IMR-90 (cell line): ENCODE data around the gene PM20D2. TPM values are rescaled to one million over a fixed set of nuclear protein-coding genes. Genes with fewer than 3 reads are reported as not detected.

Experiments used
- ATAC-seq: fragments of 200-7000 bp; cut with Tn5 transposase; 2 replicates; pipeline ENCODE4 v1.9.1; 2020; ENCODE audit warnings: low read depth, mild to moderate bottlenecking, moderate library complexity
- BruUV-seq: library from RNA; stranded (reverse); fragments of 400-500 nt; replicated peaks from 2 replicates; lab custom pipeline; 2021; lab: Mats Ljungman, UMichigan
- CTCF ChIA-PET: fragments of 300-600 bp; formaldehyde crosslinking; extraction: SDS; loops from one replicate; lab custom pipeline; 2021; ENCODE audit warnings: antibody characterized with exemption; lab: Yijun Ruan, JAX
- POLR2A ChIA-PET: fragments of 300-600 bp; sonication (Branson Sonifier 250); formaldehyde crosslinking; loops from one replicate; lab custom pipeline; 2022; ENCODE audit warnings: antibody characterized with exemption; ENCODE audit not compliant: unreplicated experiment; lab: Charles Lee
- DNase-seq: peaks from one replicate; pipeline ENCODE4 v3.0.0; 2013
- H2AFZ ChIP-seq: replicated peaks from 2 replicates; pipeline ENCODE3; 2013; ENCODE audit warnings: low read length, mild to moderate bottlenecking; ENCODE audit not compliant: poor library complexity
- H2AK5ac ChIP-seq: 2 replicates; pipeline ENCODE4 v1.6.1; 2013; ENCODE audit warnings: low read depth, low read length, inconsistent platforms
- H2AK9ac ChIP-seq: replicated peaks from 2 replicates; pipeline ENCODE3; 2013; ENCODE audit warnings: mild to moderate bottlenecking, low read depth, low read length, moderate library complexity; ENCODE audit not compliant: poor library complexity
- H2BK120ac ChIP-seq: 2 replicates; pipeline ENCODE4 v1.6.1; 2013; ENCODE audit warnings: low read depth, low read length, inconsistent platforms
- H2BK15ac ChIP-seq: 3 replicates; pipeline ENCODE4 v1.6.1; 2013; ENCODE audit warnings: low read depth, low read length, inconsistent platforms
- H2BK20ac ChIP-seq: 2 replicates; pipeline ENCODE4 v1.6.1; 2013; ENCODE audit warnings: low read depth, mild to moderate bottlenecking, inconsistent platforms, low read length, moderate library complexity
- H2BK5ac ChIP-seq: 2 replicates; pipeline ENCODE4 v1.6.1; 2013; ENCODE audit warnings: mild to moderate bottlenecking, low read depth, low read length, inconsistent platforms; ENCODE audit not compliant: poor library complexity, severe bottlenecking
- H3K14ac ChIP-seq: replicated peaks from 2 replicates; pipeline ENCODE4 v1.6.1; 2013; ENCODE audit warnings: low read depth, low read length, inconsistent platforms
- H3K18ac ChIP-seq: 2 replicates; pipeline ENCODE4 v1.6.1; 2013; ENCODE audit warnings: low read depth, low read length, control low read depth
- H3K23ac ChIP-seq: 2 replicates; pipeline ENCODE4 v1.6.1; 2013; ENCODE audit warnings: low read depth, low read length, inconsistent platforms
- H3K27ac ChIP-seq: 2 replicates; pipeline ENCODE4 v1.5.1; 2013; ENCODE audit warnings: mild to moderate bottlenecking, control low read depth, low read length; ENCODE audit not compliant: insufficient read depth
- H3K27me3 ChIP-seq: 2 replicates; pipeline ENCODE4 v1.6.1; 2013; ENCODE audit warnings: low read length; ENCODE audit not compliant: control insufficient read depth, insufficient read depth
- H3K36me3 ChIP-seq: 2 replicates; pipeline ENCODE4 v1.6.1; 2013; ENCODE audit warnings: low read length, mixed read lengths; ENCODE audit not compliant: control insufficient read depth, insufficient read depth
- H3K4ac ChIP-seq: 2 replicates; pipeline ENCODE4 v1.6.1; 2013; ENCODE audit warnings: low read depth, low read length, inconsistent platforms
- H3K4me1 ChIP-seq: 2 replicates; pipeline ENCODE4 v1.6.1; 2013; ENCODE audit warnings: low read length, mixed read lengths; ENCODE audit not compliant: control insufficient read depth, insufficient read depth
- H3K4me2 ChIP-seq: 2 replicates; pipeline ENCODE4 v1.6.1; 2013; ENCODE audit warnings: low read depth, mild to moderate bottlenecking, control low read depth, low read length, moderate library complexity
- H3K4me3 ChIP-seq: 2 replicates; pipeline ENCODE4 v1.5.1; 2013; ENCODE audit warnings: low read depth, mild to moderate bottlenecking, control low read depth, low read length, moderate library complexity; ENCODE audit not compliant: insufficient read depth
- H3K56ac ChIP-seq: 2 replicates; pipeline ENCODE4 v1.6.1; 2013; ENCODE audit warnings: low read length, inconsistent platforms; ENCODE audit not compliant: insufficient read depth; ENCODE audit errors: extremely low read depth
- H3K79me1 ChIP-seq, 2 experiments: 2 replicates each; pipeline ENCODE4 v1.6.1; 2013; ENCODE audit warnings: low read length in 2 of 2, inconsistent platforms in 1 of 2, low read depth in 1 of 2
- H3K9ac ChIP-seq: 2 replicates; pipeline ENCODE4 v1.6.1; 2013; ENCODE audit warnings: low read depth, low read length, control low read depth
- H3K9me1 ChIP-seq: 2 replicates; pipeline ENCODE4 v1.6.1; 2013; ENCODE audit warnings: low read length, inconsistent platforms; ENCODE audit not compliant: insufficient read depth
- H3K9me3 ChIP-seq: 2 replicates; pipeline ENCODE4 v1.6.1; 2013; ENCODE audit warnings: low read length; ENCODE audit not compliant: control insufficient read depth, insufficient read depth
- H4K20me1 ChIP-seq: 2 replicates; pipeline ENCODE4 v1.6.1; 2013; ENCODE audit warnings: low read length, inconsistent platforms; ENCODE audit not compliant: insufficient read depth
- H4K5ac ChIP-seq: 2 replicates; pipeline ENCODE4 v1.6.1; 2013; ENCODE audit warnings: mild to moderate bottlenecking, low read depth, low read length, control low read depth
- H4K8ac ChIP-seq, 2 experiments: 2 replicates each; pipeline ENCODE4 v1.6.1; 2013; ENCODE audit warnings: low read depth in 2 of 2, low read length in 2 of 2, control low read depth in 1 of 2, inconsistent platforms in 1 of 2
- H4K91ac ChIP-seq: 2 replicates; pipeline ENCODE4 v1.6.1; 2013; ENCODE audit warnings: low read depth, low read length, inconsistent platforms; ENCODE audit not compliant: insufficient read depth
- BHLHE40 ChIP-seq: fragments of 150-350 bp; IDR thresholded peaks from 2 replicates; pipeline ENCODE4 v1.6.1; 2016; ENCODE audit warnings: mild to moderate bottlenecking, low read depth, low read length
- CEBPB ChIP-seq: IDR thresholded peaks from 2 replicates; pipeline ENCODE4 v1.6.1; 2012; ENCODE audit warnings: low read depth, low read length, improper control_type of control experiment
- CHD1 ChIP-seq: IDR thresholded peaks from 2 replicates; pipeline ENCODE4 v1.6.1; 2012; ENCODE audit warnings: low read depth, low read length, improper control_type of control experiment
- FOS ChIP-seq: fragments of 150-350 bp; IDR thresholded peaks from 2 replicates; pipeline ENCODE4 v1.6.1; 2016; ENCODE audit warnings: low read depth, low read length
- MAFK ChIP-seq: IDR thresholded peaks from 2 replicates; pipeline ENCODE4 v1.6.1; 2012; ENCODE audit warnings: low read depth, low read length, improper control_type of control experiment
- MAZ ChIP-seq: IDR thresholded peaks from 2 replicates; pipeline ENCODE4 v1.6.1; 2012; ENCODE audit warnings: low read depth, mild to moderate bottlenecking, low read length, improper control_type of control experiment, moderate library complexity, borderline replicate concordance
- MXI1 ChIP-seq: IDR thresholded peaks from 2 replicates; pipeline ENCODE4 v1.6.1; 2012; ENCODE audit warnings: low read depth, mild to moderate bottlenecking, low read length, moderate library complexity, borderline replicate concordance
- NFE2L2 ChIP-seq: fragments of 150-350 bp; IDR thresholded peaks from 2 replicates; pipeline ENCODE4 v1.6.1; 2016; ENCODE audit warnings: low read depth, mild to moderate bottlenecking, low read length
- POLR2A ChIP-seq: IDR thresholded peaks from 2 replicates; pipeline ENCODE4 v1.6.1; 2012; ENCODE audit warnings: mild to moderate bottlenecking, low read depth, low read length
- RAD21 ChIP-seq: IDR thresholded peaks from 2 replicates; pipeline ENCODE4 v1.6.1; 2012; ENCODE audit warnings: low read length, improper control_type of control experiment
- RCOR1 ChIP-seq: IDR thresholded peaks from 2 replicates; pipeline ENCODE4 v1.6.1; 2012; ENCODE audit warnings: mild to moderate bottlenecking, low read length, improper control_type of control experiment; ENCODE audit not compliant: insufficient replicate concordance
- RFX5 ChIP-seq: IDR thresholded peaks from 2 replicates; pipeline ENCODE4 v1.8.0; 2012; ENCODE audit warnings: low read depth, mild to moderate bottlenecking, low read length, moderate library complexity
- SMC3 ChIP-seq: fragments of 150-350 bp; IDR thresholded peaks from 2 replicates; pipeline ENCODE4 v1.6.1; 2016; ENCODE audit warnings: low read depth, mild to moderate bottlenecking, antibody characterized with exemption, low read length, moderate library complexity
- WGBS, 2 experiments: methylation state at CpG; one replicate each; pipeline versions ENCODE4 v1.1.5 to v1.1.7; 2013; ENCODE audit warnings: missing lambda C conversion rate in 2 of 2; ENCODE audit not compliant: insufficient read length in 1 of 2; ENCODE audit errors: extremely low coverage in 2 of 2; 5-methylcytosine and 5-hydroxymethylcytosine counted together
- dilution Hi-C: fragments of 300-500 bp; cut with HindIII; formaldehyde crosslinking; loops from one replicate; pipeline ENCODE4 v1.14.3; 2018; ENCODE audit warnings: low sequenced_read_pairs; ENCODE audit not compliant: unreplicated experiment
- in situ Hi-C: fragments of 300-500 bp; cut with MboI; formaldehyde crosslinking; loops from 3 replicates; pipeline ENCODE4 v1.14.3; 2019; ENCODE audit warnings: low sequenced_read_pairs, inconsistent platforms, mixed read lengths
- intact Hi-C: fragments of 100-400 bp; cut with micrococcal nuclease; formaldehyde crosslinking; loops from 2 replicates; pipeline ENCODE4 v1.10.0; 2022
- polyA plus RNA-seq, 3 experiments: library from polyadenylated mRNA; depleted of rRNA; stranded (reverse); fragments of >200 nt; gene quantifications; 2 replicates each; pipeline ENCODE4 v1.2.3, GENCODE V29; 2012; ENCODE audit warnings: low replicate concordance in 1 of 3
- total RNA-seq: library from RNA; depleted of rRNA; stranded (reverse); fragments of >200 nt; gene quantifications from 2 replicates; pipeline ENCODE4 v1.2.3, GENCODE V29; 2012
- TF ChIP-seq, protein P1 (sequence below): fragments of 150-350 bp; IDR thresholded peaks from 2 replicates; pipeline ENCODE4 v1.6.1; 2016; ENCODE audit warnings: low read depth, mild to moderate bottlenecking, low read length, moderate library complexity, borderline replicate concordance
- TF ChIP-seq, protein P2 (sequence below): fragments of 150-350 bp; IDR thresholded peaks from 2 replicates; pipeline ENCODE4 v1.6.1; 2017; ENCODE audit warnings: mild to moderate bottlenecking, antibody characterized with exemption, low read length, low read depth
- TF ChIP-seq, protein P3 (sequence below): conservative IDR thresholded peaks from 2 replicates; pipeline ENCODE4 v1.5.1; 2012; ENCODE audit warnings: mild to moderate bottlenecking, low read depth, low read length, improper control_type of control experiment

Gene PM20D2
- total and polyA plus RNA-seq, 2 of the 4 experiments (the other 2 are of a cell fraction): 6.0 to 6.5 TPM

DNA sequence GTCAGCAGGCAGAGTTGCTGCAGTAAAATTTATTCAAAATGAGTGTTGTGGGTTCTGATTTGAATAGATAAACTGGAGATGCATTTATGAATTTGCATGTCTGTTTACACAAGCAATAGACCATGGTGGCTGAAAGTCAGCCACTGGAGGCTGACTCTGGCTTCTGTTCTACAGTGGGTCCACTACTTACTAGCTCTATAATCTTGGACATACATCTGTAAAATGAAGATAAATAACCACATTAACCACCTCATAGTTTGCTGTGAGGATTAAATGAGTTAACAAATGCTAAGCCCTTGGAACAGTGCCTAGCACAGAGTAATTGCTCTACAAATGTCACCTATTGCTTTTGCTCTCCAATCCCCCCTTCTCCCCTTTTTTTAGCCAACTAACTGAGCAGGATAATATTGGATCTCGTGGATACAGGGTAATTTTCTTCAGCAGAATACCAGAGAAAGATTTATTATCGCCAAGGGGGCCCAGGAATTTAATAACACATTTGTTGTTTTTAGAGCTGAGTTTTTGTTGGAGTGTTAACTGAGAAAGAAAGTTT is 1.4 kb upstream of the PM20D2 start:
- Histone ChIP-seq H2AK9ac (no peak overlapping the region), H4K5ac (no peak overlapping the region), H3K18ac (no peak overlapping the region), H2AK5ac (no peak overlapping the region), H2BK5ac (no peak overlapping the region), H4K20me1 (no peaks in the 10 kb centered on the region), H3K4me3 (no peak overlapping the region), H2BK120ac (no peak overlapping the region), H4K8ac (no peak overlapping the region), H3K56ac (no peak overlapping the region), H2BK15ac (no peak overlapping the region), H2BK20ac (no peak overlapping the region), H3K4me1 (peaks cover 11% of the 10 kb centered on the region), H3K14ac (no peak overlapping the region), H3K4ac (no peak overlapping the region), H4K91ac (no peak overlapping the region), H3K36me3 (no peaks in the 10 kb centered on the region), H3K27ac (no peak overlapping the region), H3K9ac (no peak overlapping the region), H3K9me3 (no peaks in the 10 kb centered on the region), H3K4me2 (no peak overlapping the region), H3K23ac (no peak overlapping the region), H3K9me1 (peaks cover 9% of the 10 kb centered on the region), H2AFZ (no peak overlapping the region), H3K27me3 (no peaks in the 10 kb centered on the region), H3K79me1 (peaks cover 0 to 7% of the 10 kb centered on the region in 2 experiments; a peak in 3 of 4 replicates)
- no CpG with 5 or more reads among the region's 2 CpGs for WGBS, 2 experiments
- ChIA-PET CTCF (interaction anchor here (0.7 kb wide), 1 partner anchor 21 kb away, joined by 3 read pairs; no protein-coding TSS in a partner anchor), POLR2A (no interaction called here)
- dilution Hi-C loops (no loop called here), intact Hi-C loops (no loop called here), in situ Hi-C loops (loop anchor here (25.0 kb wide), 1 partner anchor 218 kb away; the partner anchor contains the start of gene UBE2J1)
- BruUV-seq: no TSS peak
- DNase-seq: no peak
- ATAC-seq: no peak
- TF ChIP-seq NFE2L2 (no peak), FOS (no peak), BHLHE40 (no peak), CEBPB (no peak), RCOR1 (no peak), SMC3 (no peak), POLR2A (no peak), MAFK (no peak), CHD1 (no peak), RAD21 (no peak), RFX5 (no peak), MXI1 (no peak), MAZ (no peak)
- TF ChIP-seq, protein P1, sequence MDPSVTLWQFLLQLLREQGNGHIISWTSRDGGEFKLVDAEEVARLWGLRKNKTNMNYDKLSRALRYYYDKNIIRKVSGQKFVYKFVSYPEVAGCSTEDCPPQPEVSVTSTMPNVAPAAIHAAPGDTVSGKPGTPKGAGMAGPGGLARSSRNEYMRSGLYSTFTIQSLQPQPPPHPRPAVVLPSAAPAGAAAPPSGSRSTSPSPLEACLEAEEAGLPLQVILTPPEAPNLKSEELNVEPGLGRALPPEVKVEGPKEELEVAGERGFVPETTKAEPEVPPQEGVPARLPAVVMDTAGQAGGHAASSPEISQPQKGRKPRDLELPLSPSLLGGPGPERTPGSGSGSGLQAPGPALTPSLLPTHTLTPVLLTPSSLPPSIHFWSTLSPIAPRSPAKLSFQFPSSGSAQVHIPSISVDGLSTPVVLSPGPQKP: no peak
- TF ChIP-seq, protein P2, sequence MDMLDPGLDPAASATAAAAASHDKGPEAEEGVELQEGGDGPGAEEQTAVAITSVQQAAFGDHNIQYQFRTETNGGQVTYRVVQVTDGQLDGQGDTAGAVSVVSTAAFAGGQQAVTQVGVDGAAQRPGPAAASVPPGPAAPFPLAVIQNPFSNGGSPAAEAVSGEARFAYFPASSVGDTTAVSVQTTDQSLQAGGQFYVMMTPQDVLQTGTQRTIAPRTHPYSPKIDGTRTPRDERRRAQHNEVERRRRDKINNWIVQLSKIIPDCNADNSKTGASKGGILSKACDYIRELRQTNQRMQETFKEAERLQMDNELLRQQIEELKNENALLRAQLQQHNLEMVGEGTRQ: no peak
- TF ChIP-seq, protein P3, sequence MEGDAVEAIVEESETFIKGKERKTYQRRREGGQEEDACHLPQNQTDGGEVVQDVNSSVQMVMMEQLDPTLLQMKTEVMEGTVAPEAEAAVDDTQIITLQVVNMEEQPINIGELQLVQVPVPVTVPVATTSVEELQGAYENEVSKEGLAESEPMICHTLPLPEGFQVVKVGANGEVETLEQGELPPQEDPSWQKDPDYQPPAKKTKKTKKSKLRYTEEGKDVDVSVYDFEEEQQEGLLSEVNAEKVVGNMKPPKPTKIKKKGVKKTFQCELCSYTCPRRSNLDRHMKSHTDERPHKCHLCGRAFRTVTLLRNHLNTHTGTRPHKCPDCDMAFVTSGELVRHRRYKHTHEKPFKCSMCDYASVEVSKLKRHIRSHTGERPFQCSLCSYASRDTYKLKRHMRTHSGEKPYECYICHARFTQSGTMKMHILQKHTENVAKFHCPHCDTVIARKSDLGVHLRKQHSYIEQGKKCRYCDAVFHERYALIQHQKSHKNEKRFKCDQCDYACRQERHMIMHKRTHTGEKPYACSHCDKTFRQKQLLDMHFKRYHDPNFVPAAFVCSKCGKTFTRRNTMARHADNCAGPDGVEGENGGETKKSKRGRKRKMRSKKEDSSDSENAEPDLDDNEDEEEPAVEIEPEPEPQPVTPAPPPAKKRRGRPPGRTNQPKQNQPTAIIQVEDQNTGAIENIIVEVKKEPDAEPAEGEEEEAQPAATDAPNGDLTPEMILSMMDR: no peak
